Endometrial microvascular endothelial cells (primary cell): Measurements from ENCODE around the gene STK40. TPM values are rescaled to one million over a fixed set of nuclear protein-coding genes. Genes with fewer than 3 reads are reported as not detected.

Experiments
- in situ Hi-C: cut with HindIII; loops from 2 replicates; pipeline ENCODE4 v1.10.0; 2017; ENCODE audit warnings: low sequenced_read_pairs, low pct_unique_long_range_greater_than_20kb; ENCODE audit errors: inconsistent ontology term
- total RNA-seq: library from RNA; depleted of rRNA; stranded (reverse); fragments of >200 nt; gene quantifications from one replicate; pipeline ENCODE4 v1.2.3, GENCODE V29; 2015; ENCODE audit errors: inconsistent ontology term

Gene STK40
- total RNA-seq, 1 donor from 2014 or later = 29.4 TPM

DNA sequence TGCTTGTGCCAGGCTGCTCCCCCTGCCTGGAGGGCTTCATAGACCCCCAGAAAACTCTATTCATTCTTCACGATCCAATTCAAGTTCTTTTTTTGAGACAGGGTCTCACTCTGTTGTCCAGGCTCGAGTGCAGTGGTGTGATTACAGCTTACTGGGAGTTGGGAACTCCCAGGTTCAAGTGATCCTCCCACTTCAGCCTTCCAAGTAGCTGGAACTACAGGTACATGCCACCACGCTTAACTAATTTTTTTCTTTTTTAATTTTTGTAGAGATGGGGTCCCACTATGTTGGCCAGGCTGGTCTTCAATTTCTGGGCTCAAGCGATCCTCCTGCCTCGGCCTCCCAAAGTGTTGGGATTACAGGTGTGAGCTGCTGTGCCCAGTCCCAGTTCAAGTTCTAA, 4.3 kb downstream of the STK40 start:
- in situ Hi-C loops = no loop called here

DNA sequence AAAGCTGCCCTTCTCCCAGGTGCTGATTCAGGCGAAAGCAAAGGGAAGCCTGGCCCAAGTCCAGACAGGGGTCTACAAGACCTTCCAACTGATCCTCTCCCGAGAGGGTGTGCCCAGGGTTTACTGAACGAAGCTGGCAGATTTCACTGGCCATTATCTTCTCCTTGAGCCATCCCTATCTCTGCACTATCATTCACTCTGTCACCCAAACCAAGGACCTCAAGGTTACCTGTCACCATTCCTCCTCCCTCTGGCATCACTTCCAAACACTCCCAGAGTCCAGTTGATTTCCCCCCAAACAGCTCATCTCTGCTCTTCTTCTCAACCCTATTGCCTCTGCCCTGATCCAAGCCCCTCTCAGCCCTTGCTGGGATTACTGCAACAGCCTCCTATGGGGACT, 4.9 kb downstream of the STK40 start:
- in situ Hi-C loops = no loop called here

DNA sequence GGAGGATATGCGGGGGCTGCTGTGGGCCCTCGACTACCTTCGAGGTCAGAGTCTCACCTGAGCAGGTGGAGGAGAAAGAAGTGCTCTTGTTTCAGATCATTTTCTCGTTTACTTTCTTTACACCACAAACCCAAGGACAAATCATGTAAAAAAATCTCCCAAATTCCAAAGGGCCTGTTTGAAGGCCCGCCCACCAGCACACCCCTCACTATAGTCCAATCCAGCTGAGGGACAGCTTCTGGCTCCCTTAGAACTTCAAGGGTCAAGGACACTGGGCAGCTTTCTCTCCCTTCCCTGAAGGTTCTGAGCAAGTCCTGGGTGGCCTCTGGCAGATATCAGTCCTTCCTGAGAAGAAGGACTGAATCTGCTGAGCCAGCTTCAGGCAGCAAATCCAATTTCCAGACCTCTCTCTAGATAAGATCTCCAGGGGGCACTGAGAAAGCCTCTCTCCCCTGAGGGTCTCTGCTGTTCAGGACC, 5.5 kb downstream of the STK40 start:
- in situ Hi-C loops = no loop called here

- in situ Hi-C loops = no loop called here
Observed at GRCh38 chr1:36377791-36378492, 7.8 kb downstream of the STK40 start.

GRCh38 chr1:36372617-36373016, 13.1 kb downstream of the STK40 start:
- in situ Hi-C loops = no loop called here

GRCh38 chr1:36369061-36369861, 16.5 kb downstream of the STK40 start:
- in situ Hi-C loops = no loop called here

DNA sequence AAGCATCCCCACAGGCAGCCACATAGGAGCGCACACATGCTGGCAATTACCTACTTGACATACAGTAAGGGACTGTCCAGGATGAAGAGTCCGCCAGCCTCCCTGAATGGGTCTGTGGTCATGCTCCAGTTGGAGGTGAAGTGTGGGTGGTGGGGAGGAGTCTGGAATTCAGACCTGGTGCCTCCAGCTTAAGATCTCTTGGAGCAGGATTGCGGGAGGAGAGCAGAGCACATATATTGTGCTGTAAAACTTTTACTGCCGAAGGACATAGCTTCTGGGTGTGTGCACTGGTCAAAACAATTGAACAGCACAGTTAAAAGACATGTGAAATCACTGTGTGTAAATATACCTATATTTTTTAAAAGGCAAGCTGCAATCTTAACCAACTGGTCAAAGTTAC, 17.9 kb downstream of the STK40 start:
- in situ Hi-C loops = no loop called here

GRCh38 chr1:36367066-36367465, 18.7 kb downstream of the STK40 start:
- in situ Hi-C loops = no loop called here

DNA sequence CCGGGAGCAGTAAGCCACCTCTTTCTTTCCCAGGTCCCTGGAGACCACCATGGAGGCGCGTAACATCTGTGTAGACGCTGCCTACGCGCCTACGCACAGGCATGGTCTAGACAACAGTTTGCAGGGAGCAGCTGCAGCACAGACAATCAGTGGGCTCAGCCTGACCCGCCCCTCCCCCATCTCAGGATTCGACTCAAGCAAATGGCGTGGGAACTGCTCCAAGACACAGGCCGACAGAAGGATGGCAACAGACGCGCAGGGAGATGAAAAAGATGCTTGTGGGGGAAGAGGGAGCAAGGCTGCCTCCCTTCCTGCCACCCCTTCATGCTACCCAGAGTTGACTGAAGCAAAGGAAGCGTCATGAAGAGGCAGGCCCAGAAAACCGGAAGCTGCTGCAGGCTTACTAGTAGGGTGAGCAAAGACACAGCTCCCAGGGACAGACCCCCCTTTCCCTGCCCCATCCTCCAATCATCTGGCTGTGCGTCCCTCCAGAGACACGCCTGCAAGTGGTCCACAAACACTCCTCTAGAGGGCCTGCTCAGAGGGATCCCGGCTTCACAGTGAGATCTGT, 19.5 kb downstream of the STK40 start:
- in situ Hi-C loops = no loop called here

DNA sequence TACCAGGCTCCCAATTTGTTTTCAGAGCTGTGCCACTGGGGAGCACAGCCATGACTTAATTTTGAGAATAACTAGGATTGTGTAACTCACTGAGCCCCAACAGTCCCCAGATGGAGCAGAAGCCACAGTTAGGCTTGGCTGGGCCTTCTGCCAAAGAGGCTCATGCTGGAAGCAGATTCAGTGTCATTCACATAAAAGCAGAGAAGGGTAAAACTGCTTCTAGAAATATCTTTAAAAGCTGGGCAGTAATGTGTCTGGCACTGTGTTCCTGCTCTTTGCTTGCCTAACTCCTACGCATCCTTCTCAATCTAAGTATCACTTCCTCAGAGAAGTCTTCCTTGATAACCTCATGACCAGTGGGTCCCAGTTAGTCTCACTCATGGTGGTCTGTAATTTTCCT, 20.3 kb downstream of the STK40 start:
- in situ Hi-C loops = no loop called here

GRCh38 chr1:36359911-36360550, 25.7 kb downstream of the STK40 start:
- in situ Hi-C loops = no loop called here

GRCh38 chr1:36359383-36359782, 26.3 kb downstream of the STK40 start:
- in situ Hi-C loops = no loop called here

DNA sequence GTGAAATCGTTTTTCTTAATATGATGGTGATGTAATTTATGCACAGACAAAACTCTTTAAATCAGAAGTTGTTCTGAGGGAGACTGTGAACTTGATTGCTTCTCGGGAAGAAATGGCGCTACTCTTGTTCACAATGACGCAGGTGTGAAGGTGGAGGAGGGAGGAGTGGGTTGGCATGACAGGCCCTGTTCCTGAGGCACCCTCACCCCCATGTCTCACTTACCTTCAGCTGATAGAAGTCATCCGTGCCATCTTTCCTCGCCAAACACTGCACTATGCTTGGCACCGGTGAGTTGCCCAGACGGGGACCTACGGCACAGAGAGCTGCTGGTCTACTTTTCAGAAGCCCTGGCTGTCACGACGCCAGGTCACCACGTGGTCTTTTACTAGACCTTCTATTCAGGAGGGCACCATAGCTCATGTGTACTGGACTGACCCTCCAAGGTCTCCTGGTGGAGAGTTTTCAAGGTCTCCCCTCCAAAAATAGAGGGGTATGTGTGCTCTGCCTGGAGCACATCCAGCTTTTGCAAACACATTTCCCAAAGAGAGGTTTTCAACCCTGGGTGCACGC, 27.1 kb downstream of the STK40 start:
- in situ Hi-C loops = no loop called here

DNA sequence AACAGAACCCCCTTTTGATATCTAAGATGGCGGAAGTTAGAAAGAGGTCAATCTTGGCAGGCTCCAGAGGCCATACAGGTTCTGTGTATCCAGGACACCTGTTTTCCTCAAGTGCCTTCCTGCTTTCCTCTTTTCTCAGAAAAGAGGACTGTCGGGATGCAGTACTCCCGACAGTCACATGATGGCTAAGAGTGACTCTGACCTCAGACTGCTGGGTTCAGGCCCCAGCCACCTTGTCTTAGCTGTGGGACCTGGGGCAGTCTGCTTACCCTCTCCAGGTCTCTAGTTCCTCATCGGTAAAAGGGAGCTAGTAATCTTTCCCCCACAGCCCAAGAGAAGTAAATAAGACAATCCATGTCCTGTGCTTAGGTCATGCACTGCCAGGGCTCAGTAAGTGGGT, 29.9 kb downstream of the STK40 start:
- in situ Hi-C loops = no loop called here

DNA sequence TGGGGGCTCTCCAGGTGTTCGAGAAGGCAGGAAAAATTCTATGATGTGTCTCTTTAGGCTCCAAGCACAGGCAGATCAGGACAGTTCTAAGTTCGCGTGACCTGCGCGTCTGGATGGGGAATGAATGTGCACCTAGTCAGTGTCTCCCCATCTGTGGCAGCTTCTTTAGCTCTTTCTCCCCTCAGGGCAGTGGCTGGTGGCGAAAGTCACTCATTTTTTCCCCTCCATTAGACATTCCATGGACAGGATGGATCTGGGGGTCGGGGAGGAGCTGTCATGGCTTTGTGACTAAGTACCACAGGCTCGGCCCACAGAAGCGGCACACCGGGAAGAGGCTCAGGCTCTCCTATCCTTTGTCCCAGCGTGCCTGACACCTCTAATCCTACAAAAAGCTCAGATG, 31.2 kb downstream of the STK40 start:
- in situ Hi-C loops = no loop called here

GRCh38 chr1:36352910-36353878, 32.5 kb downstream of the STK40 start:
- in situ Hi-C loops = no loop called here

GRCh38 chr1:36352125-36352909, 33.4 kb downstream of the STK40 start:
- in situ Hi-C loops = no loop called here
